ELF-1 (cell line): ENCODE results near the gene TRRAP.

Source experiments
- DNase-seq: peaks from one replicate; pipeline ENCODE4 v3.0.0-alpha.2; 2016; ENCODE audit warnings: low read depth, low spot score

TRRAP gene

DNA sequence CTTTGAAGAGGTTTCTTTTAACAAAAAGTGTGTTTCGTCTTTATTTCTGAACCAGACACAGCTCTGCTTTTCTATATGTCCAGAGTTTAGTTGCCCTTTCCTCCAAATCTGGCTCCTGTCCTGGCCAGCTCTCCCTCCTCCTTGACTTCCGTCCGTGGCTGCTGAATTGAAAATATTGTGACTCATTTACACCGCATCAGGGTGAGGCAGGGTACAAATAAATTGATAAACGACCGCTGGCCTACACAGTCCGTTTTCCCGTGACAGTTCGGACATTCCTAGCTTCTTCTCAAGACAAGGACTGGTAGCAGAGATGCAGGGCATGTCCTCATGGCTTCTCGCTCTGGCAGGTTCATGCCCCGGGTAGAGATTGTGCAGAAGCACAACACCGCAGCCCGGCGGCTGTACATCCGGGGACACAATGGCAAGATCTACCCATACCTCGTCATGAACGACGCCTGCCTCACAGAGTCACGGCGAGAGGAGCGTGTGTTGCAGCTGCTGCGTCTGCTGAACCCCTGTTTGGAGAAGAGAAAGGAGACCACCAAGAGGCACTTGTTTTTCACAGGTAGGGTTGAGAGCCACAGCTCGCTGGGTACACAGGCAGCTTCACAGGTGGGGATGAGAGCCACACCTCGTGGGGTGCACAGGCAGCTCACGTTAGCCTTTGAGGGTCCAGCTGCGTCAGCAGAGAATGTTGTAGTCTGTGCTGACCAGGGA lies 126.6 kb downstream of the TRRAP start:
- no peak for DNase-seq

DNA sequence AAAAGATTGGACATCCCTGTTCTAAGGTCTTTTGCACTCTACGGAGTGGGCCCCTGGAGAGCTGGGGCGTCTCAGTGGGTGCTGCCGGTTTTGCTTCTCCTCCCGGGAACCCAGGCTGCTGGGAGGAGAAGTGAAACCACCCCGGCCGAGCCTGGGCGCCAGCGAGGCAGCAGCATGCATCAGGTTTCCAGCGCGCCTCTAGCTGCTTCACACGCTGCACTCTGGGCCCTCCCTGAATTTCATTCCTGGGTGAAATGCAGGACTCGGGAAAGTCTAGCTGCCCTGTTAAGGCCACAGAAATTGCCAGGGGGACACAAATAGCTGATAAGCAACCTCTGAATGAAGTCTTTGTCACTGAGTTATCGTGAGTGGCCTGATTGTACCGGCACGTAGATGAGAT lies 127.4 kb downstream of the TRRAP start:
- no peak for DNase-seq

GRCh38 chr7:99006739-99007424 lies 128.6 kb downstream of the TRRAP start:
- no peak for DNase-seq

- DNase-seq, result no peak
These were observed 129.9 kb downstream of the TRRAP start for GRCh38 chr7:99008181-99008631.

- DNase-seq, result no peak
These were observed 130.7 kb downstream of the TRRAP start for GRCh38 chr7:99008921-99009530.

GRCh38 chr7:99010281-99010680 lies 131.9 kb downstream of the TRRAP start:
- DNase-seq, result no peak

DNA sequence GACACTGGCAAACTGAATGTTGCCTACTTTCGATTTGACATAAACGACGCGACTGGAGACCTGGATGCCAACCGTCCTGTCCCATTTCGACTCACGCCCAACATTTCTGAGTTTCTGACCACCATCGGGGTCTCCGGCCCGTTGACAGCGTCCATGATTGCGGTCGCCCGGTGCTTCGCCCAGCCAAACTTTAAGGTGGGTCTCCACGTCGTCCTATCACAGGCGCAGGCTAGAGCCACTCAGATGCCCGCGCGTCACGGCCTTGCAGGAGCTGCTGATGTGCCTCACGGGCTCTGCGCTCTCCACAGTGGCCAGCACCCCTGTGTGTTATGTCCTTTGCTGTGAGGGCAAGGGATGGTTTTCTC lies 133.0 kb downstream of the TRRAP start:
- no peak for DNase-seq

- no peak for DNase-seq
These were observed 133.5 kb downstream of the TRRAP start for GRCh38 chr7:99011706-99012404.

GRCh38 chr7:99012722-99013121 lies 134.4 kb downstream of the TRRAP start:
- DNase-seq, result no peak

DNA sequence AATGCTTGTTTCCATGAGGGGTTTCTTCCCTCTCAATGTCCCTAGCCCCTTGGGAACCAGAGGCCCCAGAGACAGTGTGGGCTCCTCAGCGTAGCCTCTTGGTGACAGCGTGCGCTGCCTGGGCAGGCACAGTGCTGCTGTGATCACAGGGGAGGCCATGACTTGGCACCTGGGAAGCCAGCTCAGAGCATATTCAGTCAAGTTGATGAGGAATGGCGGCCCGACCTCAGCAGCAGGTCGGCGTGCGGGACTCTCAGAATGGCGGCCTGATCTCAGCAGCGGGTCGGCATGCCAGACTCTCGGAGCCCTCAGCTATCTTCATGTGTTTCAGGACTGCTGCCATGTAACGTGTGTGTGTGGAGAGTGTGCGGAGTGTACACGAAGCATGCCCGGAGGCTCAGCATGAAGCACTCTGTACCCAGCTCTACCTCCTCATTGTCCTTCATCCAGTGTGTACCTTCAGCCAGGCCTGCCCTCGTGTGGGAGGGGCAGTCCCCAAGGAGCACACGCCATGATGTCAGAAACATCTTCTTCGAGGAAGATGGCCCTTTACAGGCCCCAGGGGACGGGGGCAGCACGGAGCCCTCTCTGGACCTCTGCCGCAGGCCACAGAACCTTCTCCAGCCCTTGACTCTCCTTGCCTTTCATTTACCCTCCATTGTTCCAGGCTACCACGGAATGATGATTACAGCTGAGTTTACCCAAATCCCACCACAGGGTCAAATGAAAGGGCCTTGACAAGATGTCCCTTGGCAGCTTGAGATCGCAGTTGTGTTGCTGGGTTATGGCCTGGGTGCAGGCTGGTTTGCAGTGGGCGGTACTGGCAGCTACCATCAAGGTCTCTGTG lies 135.2 kb downstream of the TRRAP start:
- DNase-seq, result no peak

DNA sequence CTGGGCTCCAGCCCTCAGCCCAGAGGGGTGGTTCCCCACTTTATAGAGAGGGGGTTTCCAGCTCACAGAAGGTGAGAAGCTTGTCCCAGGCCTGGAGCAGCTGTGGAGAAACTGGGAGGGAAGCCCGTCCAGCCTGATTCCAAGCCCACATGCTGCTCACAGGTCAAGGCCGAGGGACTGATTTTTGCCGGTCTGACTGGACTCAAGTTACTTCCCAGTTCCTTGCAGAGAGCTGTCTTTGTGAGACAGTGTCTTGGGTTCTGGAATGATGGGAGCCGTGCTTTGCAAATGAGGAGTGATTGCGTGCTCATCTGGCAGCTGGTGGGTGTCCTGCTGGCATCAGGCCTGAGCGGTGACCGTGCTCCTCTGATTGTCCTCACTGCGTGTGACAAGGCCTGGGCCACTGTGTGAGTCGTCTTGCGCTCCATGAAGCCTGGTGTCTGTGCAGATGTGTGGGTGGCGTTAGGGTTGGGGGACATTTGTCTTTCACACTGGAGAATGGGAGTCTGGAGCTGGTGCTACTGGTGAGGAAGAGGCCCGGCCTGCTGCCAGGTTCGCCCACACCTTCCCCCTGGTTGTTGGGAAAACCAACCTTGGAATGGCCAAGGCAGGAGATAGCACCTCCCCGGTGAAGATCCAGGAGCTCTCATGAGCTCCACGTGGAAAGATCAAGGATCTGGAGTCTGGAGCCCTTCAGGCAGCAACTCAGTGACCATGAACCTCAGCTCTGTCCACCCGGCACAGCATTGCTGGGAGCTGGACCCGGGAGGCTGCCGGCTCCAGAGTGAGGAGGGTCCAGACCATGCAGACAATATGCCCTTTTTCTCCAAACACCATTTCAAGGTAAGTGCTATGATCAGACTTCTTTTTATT lies 136.0 kb downstream of the TRRAP start:
- no peak for DNase-seq

DNA sequence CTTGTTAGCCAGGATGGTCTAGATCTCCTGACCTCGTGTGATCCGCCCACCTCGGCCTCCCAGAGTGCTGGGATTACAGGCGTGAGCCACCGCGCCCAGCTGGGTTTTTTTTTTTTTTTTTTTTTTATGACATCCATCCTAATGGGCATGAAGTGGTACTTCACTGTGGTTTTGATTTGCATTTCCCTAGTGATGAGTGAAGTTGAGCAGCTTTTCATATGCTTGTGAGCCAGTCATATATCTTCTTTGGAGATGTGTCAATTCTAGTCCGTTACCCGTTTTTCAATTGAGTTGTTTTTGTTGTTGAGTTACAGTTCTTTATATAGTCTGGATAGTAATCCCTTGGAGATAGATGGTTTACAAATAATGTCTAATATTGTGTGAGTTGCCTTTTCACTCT lies 137.9 kb downstream of the TRRAP start:
- no peak for DNase-seq

DNA sequence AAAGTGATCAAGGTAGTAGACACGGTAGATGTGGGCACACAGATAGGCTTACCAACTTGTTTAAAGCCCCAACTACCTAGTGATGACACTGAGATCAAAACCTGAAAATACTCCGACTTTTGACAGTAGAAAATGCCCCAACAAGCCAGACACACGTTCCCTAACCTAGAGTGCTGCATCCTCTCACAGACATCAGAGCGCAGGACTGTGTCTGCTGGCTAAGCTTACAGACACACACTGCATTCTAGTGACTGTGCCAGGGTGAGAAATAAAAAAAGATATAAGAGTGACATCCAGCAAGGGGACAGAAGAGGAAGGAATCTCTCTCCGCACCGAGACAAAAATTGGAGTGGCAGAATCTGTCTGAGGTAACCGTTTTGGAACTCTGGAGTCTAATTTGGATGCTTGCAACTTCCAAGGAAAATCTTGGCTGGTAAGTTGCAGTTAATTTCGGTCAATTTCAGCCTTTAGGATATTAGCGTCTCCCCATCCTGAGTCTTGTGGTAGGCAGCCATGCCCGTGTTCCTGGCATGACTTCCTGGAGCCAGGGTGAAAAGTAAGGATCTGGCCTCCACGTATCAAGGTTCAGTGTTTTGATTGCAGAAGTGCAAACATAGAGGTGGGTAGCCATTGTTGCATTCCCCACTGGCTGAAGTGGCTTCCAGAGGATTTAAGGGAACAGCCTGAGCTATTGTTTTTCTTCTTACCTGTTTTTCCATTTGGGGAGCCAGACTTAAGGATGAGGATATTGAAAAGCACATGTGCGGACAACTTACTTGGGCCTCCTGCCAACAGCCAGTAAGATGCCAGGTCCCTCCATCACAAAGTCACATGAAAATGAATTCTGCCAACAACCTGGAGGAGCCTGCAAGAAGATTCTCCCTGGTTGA lies 141.4 kb downstream of the TRRAP start:
- no peak for DNase-seq

GRCh38 chr7:99020413-99020715 lies 142.0 kb downstream of the TRRAP start:
- DNase-seq, result no peak

- no peak for DNase-seq
These were observed 143.7 kb downstream of the TRRAP start for GRCh38 chr7:99021941-99022560.

GRCh38 chr7:99024066-99024465 lies 145.7 kb downstream of the TRRAP start:
- no peak for DNase-seq

GRCh38 chr7:99027241-99027640 lies 148.9 kb downstream of the TRRAP start:
- DNase-seq, result no peak

DNA sequence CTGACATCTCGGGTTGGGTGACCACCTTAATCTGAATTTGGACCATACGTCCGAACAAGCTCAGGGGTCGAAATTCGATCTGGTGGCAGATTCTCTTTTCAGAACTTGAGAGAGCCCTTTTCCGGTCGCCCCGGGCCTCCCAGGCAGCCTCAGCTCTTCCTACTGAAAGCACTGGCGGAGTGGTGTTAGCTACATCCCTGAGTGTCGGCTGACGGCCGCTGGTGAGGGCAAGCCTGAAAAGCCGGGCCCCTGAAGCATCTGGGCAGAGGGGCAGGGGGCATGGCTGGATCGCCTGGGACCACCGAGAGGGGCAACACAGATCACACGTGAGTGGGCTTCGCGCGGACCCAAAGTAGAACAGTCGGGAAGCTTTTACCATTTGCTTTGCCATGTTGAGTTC lies 149.5 kb downstream of the TRRAP start:
- DNase-seq, result no peak
